GM18517 (cell line): ENCODE data around the gene GNAS.

Experiments
- ATAC-seq: cut with Tn5 transposase; IDR thresholded peaks from one replicate; pipeline ENCODE4 v1.9.1; 2021; ENCODE audit warnings: mild to moderate bottlenecking, moderate library complexity; ENCODE audit not compliant: unreplicated experiment

The GNAS gene

GRCh38 chr20:58851969-58852458 lies 502 bp upstream of the GNAS start:
- ATAC-seq, result no peak

- ATAC-seq, result no peak
These were observed 950 bp downstream of the GNAS start for GRCh38 chr20:58853466-58853865.

GRCh38 chr20:58853976-58854637 lies 1.6 kb downstream of the GNAS start:
- no peak for ATAC-seq

GRCh38 chr20:58854638-58855471 lies 2.3 kb downstream of the GNAS start:
- ATAC-seq, result no peak

GRCh38 chr20:58855506-58856389 lies 3.2 kb downstream of the GNAS start:
- no peak for ATAC-seq

GRCh38 chr20:58863044-58863790 lies 10.7 kb downstream of the GNAS start:
- ATAC-seq, result no peak

GRCh38 chr20:58864346-58864745 lies 11.8 kb downstream of the GNAS start:
- ATAC-seq, result no peak

- ATAC-seq, result no peak
These were observed 13.3 kb downstream of the GNAS start for GRCh38 chr20:58865843-58866242.

- ATAC-seq, result no peak
These were observed 14.7 kb downstream of the GNAS start for GRCh38 chr20:58867211-58867610.

GRCh38 chr20:58868795-58869194 lies 16.3 kb downstream of the GNAS start:
- ATAC-seq, result no peak

GRCh38 chr20:58869662-58870227 lies 17.2 kb downstream of the GNAS start:
- no peak for ATAC-seq

- ATAC-seq, result no peak
These were observed 17.9 kb downstream of the GNAS start for GRCh38 chr20:58870293-58871014.

- no peak for ATAC-seq
These were observed 19.1 kb downstream of the GNAS start for GRCh38 chr20:58871533-58872102.

- no peak for ATAC-seq
These were observed 22.0 kb downstream of the GNAS start for GRCh38 chr20:58874469-58874868.

GRCh38 chr20:58875111-58875510 lies 22.6 kb downstream of the GNAS start:
- ATAC-seq, result no peak

GRCh38 chr20:58875541-58876134 lies 23.1 kb downstream of the GNAS start:
- ATAC-seq, result no peak

GRCh38 chr20:58876437-58876836 lies 23.9 kb downstream of the GNAS start:
- ATAC-seq, result no peak

- no peak for ATAC-seq
These were observed 24.8 kb downstream of the GNAS start for GRCh38 chr20:58877050-58877975.
